Activated T-helper 1 cell treated with anti-CD3 and anti-CD28 coated beads, Interleukin-12 subunit alpha, Interleukin-12 subunit beta, Interleukin-2, Interleukin-4 antibody, amounts not matched to agents 30 ng/mL and 10 ng/mL and 1 ng/mL, durations not matched to agents 14 hours and 24 hours and 36 hours (primary cell): Measurements from ENCODE around the gene TJP2. TPM values are rescaled to one million over a fixed set of nuclear protein-coding genes. Genes with fewer than 3 reads are reported as not detected.

ENCODE experiments used
- DNase-seq: peaks from one replicate; pipeline ENCODE4 v3.0.0; 2021; ENCODE audit warnings: low spot score
- H3K27ac Mint-ChIP-seq: one replicate; pipeline ENCODE4 v1.8.0; 2021; ENCODE audit warnings: mild to moderate bottlenecking, mixed read lengths
- H3K27me3 Mint-ChIP-seq: one replicate; pipeline ENCODE4 v1.8.0; 2022; ENCODE audit warnings: mild to moderate bottlenecking, moderate library complexity, mixed read lengths; ENCODE audit not compliant: insufficient read depth
- H3K36me3 Mint-ChIP-seq: one replicate; pipeline ENCODE4 v1.8.0; 2021; ENCODE audit warnings: low read depth, mixed read lengths
- H3K4me1 Mint-ChIP-seq: one replicate; pipeline ENCODE4 v1.8.0; 2021; ENCODE audit warnings: low read depth, mixed read lengths
- H3K4me3 Mint-ChIP-seq: one replicate; pipeline ENCODE4 v1.8.0; 2021; ENCODE audit warnings: mild to moderate bottlenecking, moderate library complexity, mixed read lengths
- H3K9me3 Mint-ChIP-seq: one replicate; pipeline ENCODE4 v1.8.0; 2021; ENCODE audit warnings: mixed read lengths
- intact Hi-C: fragments of 100-400 bp; cut with micrococcal nuclease; formaldehyde crosslinking; loops from one replicate; pipeline ENCODE4 v1.15.1; 2024
- total RNA-seq: library from RNA; stranded (reverse); gene quantifications from 2 replicates; pipeline ENCODE4 v1.2.3, GENCODE V29; 2022

TJP2 gene
- total RNA-seq, 1 donor from 2014 or later = 20.7 TPM

DNA sequence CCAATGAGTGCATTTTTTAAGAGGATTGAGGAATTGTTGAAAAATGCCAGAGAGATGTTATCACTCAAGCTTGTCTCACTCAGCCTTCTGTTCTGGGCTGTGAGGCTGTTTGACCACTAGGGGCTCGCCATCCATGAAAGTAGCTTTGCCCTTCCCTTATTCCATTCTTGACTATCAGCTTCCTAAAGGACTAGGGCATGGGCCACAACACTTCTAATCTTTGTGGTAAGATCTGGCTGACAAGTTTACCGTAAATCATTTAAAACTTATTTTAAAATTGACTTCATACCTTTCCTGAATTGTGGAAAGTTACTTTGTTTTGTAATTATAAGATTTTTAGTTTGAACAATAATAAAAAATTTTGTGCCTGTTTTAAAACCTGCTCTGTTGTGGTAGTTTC is 49.5 kb downstream of the TJP2 start:
- Mint-ChIP-seq H3K4me1 (no peaks in the 10 kb centered on the region), H3K36me3 (peaks cover 4% of the 10 kb centered on the region), H3K27ac (no peak overlapping the region), H3K9me3 (no peaks in the 10 kb centered on the region), H3K27me3 (no peaks in the 10 kb centered on the region), H3K4me3 (no peak overlapping the region)
- no peak for DNase-seq
- intact Hi-C loops = no loop called here

DNA sequence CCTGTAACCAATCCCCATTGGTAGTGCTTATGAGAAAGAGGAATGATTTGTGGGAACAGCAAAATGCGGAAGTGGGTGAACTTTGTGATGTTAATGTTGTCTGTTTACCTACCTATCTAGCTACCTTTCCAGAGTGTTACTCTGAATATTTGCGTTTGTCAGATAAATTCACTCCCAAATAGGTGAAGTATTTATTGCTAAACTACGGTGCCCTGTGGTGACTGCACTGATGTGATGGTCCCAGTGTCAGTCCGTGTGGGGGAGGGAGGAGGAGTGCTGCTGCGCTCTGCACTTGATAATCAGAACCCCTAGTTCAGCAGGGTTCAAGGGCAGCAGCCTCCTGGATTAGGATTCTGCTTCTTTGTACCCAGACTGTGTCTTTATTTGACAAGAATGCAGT is 55.3 kb downstream of the TJP2 start:
- H3K9me3 Mint-ChIP-seq = no peaks in the 10 kb centered on the region
- intact Hi-C loops = no loop called here
- H3K4me3 Mint-ChIP-seq = no peak overlapping the region
- H3K36me3 Mint-ChIP-seq = peaks cover 17% of the 10 kb centered on the region
- H3K27ac Mint-ChIP-seq = no peak overlapping the region
- no peak for DNase-seq
- no peaks in the 10 kb centered on the region for H3K4me1 Mint-ChIP-seq
- H3K27me3 Mint-ChIP-seq = no peaks in the 10 kb centered on the region

DNA sequence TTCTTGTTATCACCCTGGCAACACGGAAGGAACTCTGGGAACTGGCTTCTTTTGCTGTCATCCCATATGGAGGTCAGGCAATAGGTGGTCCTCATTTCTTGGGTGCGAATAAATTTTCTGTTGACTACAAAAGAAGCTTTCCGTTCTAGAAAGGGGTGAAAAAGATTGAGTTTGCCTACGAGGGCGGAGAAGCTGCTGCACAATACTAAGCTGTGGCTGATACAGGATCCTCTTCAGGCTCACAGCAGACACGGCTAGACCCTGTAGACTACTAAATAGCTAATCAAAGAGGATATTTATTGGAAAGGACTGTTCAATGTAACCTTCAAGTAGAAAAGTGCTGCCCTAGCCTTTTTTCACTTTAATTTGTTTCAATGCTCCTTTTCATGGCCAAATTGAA is 58.1 kb downstream of the TJP2 start:
- intact Hi-C loops = no loop called here
- no peak overlapping the region for H3K4me3 Mint-ChIP-seq
- H3K27ac Mint-ChIP-seq = no peak overlapping the region
- no peaks in the 10 kb centered on the region for H3K4me1 Mint-ChIP-seq
- no peak for DNase-seq
- no peaks in the 10 kb centered on the region for H3K27me3 Mint-ChIP-seq
- H3K9me3 Mint-ChIP-seq = no peaks in the 10 kb centered on the region
- peaks cover 23% of the 10 kb centered on the region for H3K36me3 Mint-ChIP-seq

DNA sequence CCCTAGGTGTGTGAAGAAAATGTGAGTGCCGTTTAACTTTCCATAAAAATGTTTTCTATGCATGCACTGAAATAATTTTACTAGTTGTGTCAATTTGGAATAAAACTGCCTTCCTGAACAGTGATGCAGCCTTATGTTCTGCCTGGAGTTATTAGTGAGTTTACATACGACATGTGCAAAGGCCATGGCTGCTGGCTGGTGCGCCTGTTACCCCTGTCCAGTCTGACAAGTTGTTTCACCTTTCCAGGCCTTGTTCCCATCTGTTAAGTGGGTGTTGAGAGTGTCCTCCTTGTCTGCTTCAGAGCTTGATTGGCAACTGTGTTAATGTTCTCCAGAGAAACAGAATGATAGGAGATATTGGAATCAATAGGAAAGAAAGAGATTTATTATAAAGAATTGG is 60.6 kb downstream of the TJP2 start:
- no peaks in the 10 kb centered on the region for H3K9me3 Mint-ChIP-seq
- intact Hi-C loops = no loop called here
- no peak overlapping the region for H3K27ac Mint-ChIP-seq
- no peak for DNase-seq
- no peaks in the 10 kb centered on the region for H3K27me3 Mint-ChIP-seq
- H3K36me3 Mint-ChIP-seq = peaks cover 21% of the 10 kb centered on the region
- H3K4me1 Mint-ChIP-seq = no peaks in the 10 kb centered on the region
- H3K4me3 Mint-ChIP-seq = no peak overlapping the region

DNA sequence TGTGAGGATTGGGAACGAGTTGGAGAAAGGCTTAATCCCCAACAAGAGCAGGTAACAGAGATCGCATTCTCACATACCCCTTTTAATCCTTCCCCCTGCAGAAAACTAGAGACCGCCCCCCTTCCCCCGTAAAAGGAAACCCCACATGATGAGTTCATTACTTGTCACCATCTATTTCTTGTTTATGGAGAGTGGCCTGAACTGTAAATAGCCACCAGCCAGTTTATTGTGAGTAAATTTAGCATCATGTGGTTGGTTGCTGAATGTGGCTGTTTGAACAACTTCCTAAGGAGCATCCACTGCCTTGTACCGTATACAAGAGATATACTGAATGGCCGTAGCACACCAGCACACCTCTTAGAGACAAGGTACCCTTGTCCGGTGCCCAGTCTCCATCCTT is 62.1 kb downstream of the TJP2 start:
- intact Hi-C loops = no loop called here
- no peak for DNase-seq
- H3K9me3 Mint-ChIP-seq = no peaks in the 10 kb centered on the region
- no peak overlapping the region for H3K27ac Mint-ChIP-seq
- no peaks in the 10 kb centered on the region for H3K27me3 Mint-ChIP-seq
- H3K4me3 Mint-ChIP-seq = no peak overlapping the region
- no peaks in the 10 kb centered on the region for H3K4me1 Mint-ChIP-seq
- H3K36me3 Mint-ChIP-seq = peaks cover 13% of the 10 kb centered on the region

DNA sequence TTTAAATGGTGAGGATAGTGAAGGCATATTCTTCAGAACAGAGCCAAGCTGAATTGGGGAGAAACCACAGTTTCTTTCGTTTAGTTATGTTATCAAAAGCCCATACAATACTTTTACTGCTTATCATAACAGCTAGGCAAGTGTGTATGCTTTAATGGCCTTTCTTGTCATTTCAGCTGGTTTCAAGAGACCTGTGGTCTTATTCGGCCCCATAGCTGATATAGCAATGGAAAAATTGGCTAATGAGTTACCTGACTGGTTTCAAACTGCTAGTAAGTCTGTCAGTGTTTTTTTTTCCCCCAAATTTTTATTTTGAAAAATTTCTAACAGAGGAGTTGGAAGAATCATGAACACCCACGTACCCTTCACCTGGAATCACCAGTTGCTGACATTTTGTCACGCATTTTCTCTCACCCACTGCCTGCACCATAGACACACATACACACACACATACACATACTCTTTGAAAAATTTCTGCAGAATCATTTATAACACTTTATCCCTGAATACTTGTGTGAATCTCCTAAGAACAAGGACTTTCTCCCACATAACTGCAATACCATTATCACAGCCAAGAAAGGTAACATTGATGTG is 63.7 kb downstream of the TJP2 start:
- H3K9me3 Mint-ChIP-seq = no peaks in the 10 kb centered on the region
- DNase-seq = no peak
- H3K36me3 Mint-ChIP-seq = peaks cover 13% of the 10 kb centered on the region
- H3K27me3 Mint-ChIP-seq = no peaks in the 10 kb centered on the region
- no peaks in the 10 kb centered on the region for H3K4me1 Mint-ChIP-seq
- no peak overlapping the region for H3K4me3 Mint-ChIP-seq
- intact Hi-C loops = no loop called here
- no peak overlapping the region for H3K27ac Mint-ChIP-seq

DNA sequence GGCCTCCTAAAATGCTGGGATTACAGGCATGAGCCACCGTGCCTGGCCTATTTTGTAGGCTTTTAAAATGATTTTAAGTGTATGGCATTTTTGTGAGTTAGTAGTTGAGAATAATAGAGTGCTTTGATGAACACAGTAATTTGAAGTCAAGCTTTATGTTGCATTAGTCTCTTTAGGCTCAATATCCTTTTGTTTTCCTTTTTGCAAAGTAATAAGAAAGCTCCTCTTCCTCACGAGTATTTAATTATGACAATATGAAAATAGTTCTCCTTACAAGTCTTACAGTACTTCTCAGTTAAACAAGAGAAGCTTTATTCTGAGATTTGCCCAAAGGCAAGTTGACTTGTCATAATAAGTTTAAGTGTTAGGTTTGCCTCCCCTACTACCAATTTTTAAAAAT is 69.0 kb downstream of the TJP2 start:
- H3K27me3 Mint-ChIP-seq = no peaks in the 10 kb centered on the region
- H3K4me3 Mint-ChIP-seq = no peak overlapping the region
- no peak overlapping the region for H3K27ac Mint-ChIP-seq
- no peak for DNase-seq
- H3K9me3 Mint-ChIP-seq = no peaks in the 10 kb centered on the region
- peaks cover 4% of the 10 kb centered on the region for H3K36me3 Mint-ChIP-seq
- intact Hi-C loops = no loop called here
- no peaks in the 10 kb centered on the region for H3K4me1 Mint-ChIP-seq

DNA sequence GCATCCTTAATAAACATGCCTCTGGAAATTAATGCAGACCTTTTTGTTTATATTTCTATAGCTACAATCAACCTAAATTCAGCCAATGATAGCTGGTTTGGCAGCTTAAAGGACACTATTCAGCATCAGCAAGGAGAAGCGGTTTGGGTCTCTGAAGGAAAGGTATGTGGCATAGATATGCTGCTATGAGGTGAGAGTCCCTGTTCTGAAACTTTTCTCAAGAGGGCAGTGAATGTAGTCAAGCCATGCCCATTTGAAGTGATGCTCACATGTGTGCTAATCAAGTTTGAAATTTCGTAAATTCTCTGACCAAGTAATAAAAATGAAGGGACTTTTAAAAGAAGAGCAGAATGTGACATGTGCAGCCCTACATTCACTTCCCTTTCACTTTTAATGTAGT is 72.6 kb downstream of the TJP2 start:
- intact Hi-C loops = no loop called here
- no peak for DNase-seq
- Mint-ChIP-seq H3K36me3 (peaks cover 4% of the 10 kb centered on the region), H3K4me3 (no peak overlapping the region), H3K9me3 (no peaks in the 10 kb centered on the region), H3K4me1 (no peaks in the 10 kb centered on the region), H3K27me3 (no peaks in the 10 kb centered on the region), H3K27ac (no peak overlapping the region)

DNA sequence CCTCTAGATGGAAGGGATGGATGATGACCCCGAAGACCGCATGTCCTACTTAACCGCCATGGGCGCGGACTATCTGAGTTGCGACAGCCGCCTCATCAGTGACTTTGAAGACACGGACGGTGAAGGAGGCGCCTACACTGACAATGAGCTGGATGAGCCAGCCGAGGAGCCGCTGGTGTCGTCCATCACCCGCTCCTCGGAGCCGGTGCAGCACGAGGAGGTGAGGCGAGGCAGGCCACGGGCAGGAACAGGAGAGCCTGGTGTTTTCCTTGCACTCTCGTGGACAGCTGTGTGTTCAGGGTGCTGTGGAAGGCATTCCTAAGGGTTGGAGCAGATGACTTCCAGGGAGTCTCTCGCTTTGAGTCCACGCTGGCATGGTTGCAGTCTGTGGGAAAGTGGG is 73.9 kb downstream of the TJP2 start:
- no peaks in the 10 kb centered on the region for H3K9me3 Mint-ChIP-seq
- no peaks in the 10 kb centered on the region for H3K27me3 Mint-ChIP-seq
- H3K27ac Mint-ChIP-seq = no peak overlapping the region
- no peak overlapping the region for H3K4me3 Mint-ChIP-seq
- H3K36me3 Mint-ChIP-seq = peaks cover 4% of the 10 kb centered on the region
- intact Hi-C loops = no loop called here
- DNase-seq = no peak
- no peaks in the 10 kb centered on the region for H3K4me1 Mint-ChIP-seq

DNA sequence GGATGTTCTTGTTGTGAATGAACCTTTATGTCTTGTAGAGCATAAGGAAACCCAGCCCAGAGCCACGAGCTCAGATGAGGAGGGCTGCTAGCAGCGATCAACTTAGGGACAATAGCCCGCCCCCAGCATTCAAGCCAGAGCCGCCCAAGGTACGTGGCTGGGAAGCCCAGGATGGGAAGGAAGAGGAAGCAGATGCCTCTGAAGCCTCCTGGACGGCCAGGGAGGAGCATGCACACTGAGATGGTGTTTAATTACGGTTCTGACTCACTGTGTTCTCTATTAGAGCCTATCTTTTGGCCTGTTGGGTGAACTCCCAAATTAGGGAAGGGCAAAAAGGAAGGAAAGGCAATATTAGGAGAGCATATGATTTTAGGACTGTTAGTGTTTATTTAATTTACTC is 75.3 kb downstream of the TJP2 start:
- intact Hi-C loops = no loop called here
- Mint-ChIP-seq H3K27ac (no peak overlapping the region), H3K9me3 (no peaks in the 10 kb centered on the region), H3K4me1 (no peaks in the 10 kb centered on the region), H3K36me3 (peaks cover 4% of the 10 kb centered on the region), H3K27me3 (no peaks in the 10 kb centered on the region), H3K4me3 (no peak overlapping the region)
- DNase-seq = no peak

DNA sequence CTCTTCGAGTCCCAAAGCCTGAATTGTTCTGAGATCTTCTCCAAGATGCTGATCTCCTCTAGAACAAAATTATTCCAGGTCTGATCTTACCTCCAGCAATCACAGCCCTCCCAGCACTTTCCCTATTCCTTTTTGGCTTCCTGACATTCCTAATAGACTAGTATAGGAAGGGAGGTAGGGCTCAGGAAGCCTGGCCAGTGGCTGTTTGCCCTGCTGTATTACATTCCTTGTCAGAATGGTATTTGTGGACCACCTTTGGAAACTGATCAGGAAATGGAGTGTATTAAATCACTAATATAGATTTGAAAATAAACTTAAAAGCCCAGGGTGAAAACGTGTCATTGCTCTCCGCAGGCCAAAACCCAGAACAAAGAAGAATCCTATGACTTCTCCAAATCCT is 76.6 kb downstream of the TJP2 start:
- Mint-ChIP-seq H3K36me3 (peaks cover 4% of the 10 kb centered on the region), H3K4me1 (no peaks in the 10 kb centered on the region), H3K4me3 (no peak overlapping the region), H3K9me3 (no peaks in the 10 kb centered on the region), H3K27me3 (no peaks in the 10 kb centered on the region), H3K27ac (no peak overlapping the region)
- DNase-seq = no peak
- intact Hi-C loops = no loop called here

DNA sequence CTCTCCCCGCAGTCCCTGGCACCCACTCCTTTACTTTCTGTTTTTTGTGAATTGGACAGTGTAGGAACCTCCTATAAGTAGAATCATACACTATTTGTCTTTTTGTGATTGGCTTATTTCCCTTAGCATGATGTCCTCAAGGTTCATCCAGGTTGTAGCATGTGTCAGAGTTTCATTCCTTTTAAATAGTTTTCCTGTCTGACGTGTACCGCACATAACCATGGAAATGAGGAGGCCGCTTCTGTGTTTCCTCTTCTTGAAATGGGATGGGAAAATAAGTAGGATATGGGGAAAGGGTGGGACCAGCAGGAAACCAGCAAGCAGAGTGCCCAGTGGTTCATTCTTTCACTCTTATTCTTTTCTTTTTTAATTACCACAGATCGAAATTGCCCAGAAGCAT is 78.4 kb downstream of the TJP2 start:
- no peak for DNase-seq

DNA sequence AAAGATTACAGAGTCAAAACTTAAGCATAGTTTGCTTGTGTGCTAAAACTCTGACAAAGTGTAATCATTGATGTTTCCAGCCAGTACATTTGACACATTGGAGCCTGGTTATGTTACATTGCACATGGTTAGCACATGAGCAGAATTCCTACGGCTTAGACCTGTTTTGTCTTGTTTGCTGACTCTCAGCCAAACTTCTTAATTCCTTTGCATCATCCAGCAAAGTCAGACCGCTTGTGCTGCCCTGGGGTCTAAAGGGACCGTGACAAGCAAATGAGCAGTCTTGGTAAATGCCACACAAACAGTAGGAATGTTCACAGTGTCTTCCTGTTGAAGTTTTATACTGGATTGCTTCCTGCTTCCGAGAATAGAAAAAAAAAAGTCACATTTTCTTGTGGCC is 79.0 kb downstream of the TJP2 start:
- no peak for DNase-seq
- H3K4me1 Mint-ChIP-seq = no peaks in the 10 kb centered on the region
- H3K27ac Mint-ChIP-seq = no peak overlapping the region
- intact Hi-C loops = no loop called here
- no peaks in the 10 kb centered on the region for H3K36me3 Mint-ChIP-seq
- H3K27me3 Mint-ChIP-seq = no peaks in the 10 kb centered on the region
- no peaks in the 10 kb centered on the region for H3K9me3 Mint-ChIP-seq
- no peak overlapping the region for H3K4me3 Mint-ChIP-seq

More for the DNA sequence above, 78.4 kb downstream of the TJP2 start:
- Mint-ChIP-seq H3K9me3 (no peaks in the 10 kb centered on the region), H3K27ac (no peak overlapping the region), H3K4me3 (no peak overlapping the region), H3K36me3 (no peaks in the 10 kb centered on the region), H3K27me3 (no peaks in the 10 kb centered on the region), H3K4me1 (no peaks in the 10 kb centered on the region)
- intact Hi-C loops = no loop called here

DNA sequence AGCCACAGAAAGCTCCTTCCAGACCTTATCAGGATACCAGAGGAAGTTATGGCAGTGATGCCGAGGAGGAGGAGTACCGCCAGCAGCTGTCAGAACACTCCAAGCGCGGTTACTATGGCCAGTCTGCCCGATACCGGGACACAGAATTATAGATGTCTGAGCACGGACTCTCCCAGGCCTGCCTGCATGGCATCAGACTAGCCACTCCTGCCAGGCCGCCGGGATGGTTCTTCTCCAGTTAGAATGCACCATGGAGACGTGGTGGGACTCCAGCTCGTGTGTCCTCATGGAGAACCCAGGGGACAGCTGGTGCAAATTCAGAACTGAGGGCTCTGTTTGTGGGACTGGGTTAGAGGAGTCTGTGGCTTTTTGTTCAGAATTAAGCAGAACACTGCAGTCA is 80.1 kb downstream of the TJP2 start:
- H3K4me1 Mint-ChIP-seq = no peaks in the 10 kb centered on the region
- no peak overlapping the region for H3K27ac Mint-ChIP-seq
- no peaks in the 10 kb centered on the region for H3K27me3 Mint-ChIP-seq
- no peak overlapping the region for H3K4me3 Mint-ChIP-seq
- no peaks in the 10 kb centered on the region for H3K9me3 Mint-ChIP-seq
- H3K36me3 Mint-ChIP-seq = no peaks in the 10 kb centered on the region
- DNase-seq = no peak
- intact Hi-C loops = no loop called here
